ENCODE measurements around the gene EXOC1. TPM values are rescaled to one million over a fixed set of nuclear protein-coding genes. Genes with fewer than 3 reads are reported as not detected.

Gene EXOC1
- polyA plus RNA-seq, 1 donor (not counting 4 experiments of a cell fraction or from before 2014, with no cell fraction given): 32.4 TPM

DNA sequence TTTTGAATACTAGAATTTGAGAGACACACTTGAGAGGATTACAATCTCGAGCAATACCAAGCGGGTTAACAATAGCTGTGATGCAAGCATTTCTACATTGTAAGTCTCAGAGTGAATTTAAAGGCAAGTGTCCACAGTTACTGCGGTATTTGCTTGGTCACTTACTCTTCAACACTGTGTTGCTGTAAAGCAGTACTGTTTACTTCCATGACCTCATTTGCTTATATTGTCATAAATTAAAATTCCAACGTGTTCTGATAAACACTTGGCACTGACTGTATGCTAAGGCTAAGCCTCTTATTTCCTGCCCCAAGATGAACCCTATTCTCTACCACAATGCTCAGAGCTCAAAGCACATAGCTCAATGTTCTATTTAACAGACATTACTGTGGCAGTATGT is 22.7 kb upstream of the EXOC1 start:
- H3K9me3 ChIP-seq (ENCODE audit: control insufficient read depth, low read depth, low read length): no peaks in the 10 kb centered on the region
- H3K36me3 ChIP-seq (ENCODE audit: control insufficient read depth in 2 of 2, extremely low read depth in 1 of 2, insufficient read depth in 2 of 2, low read length in 2 of 2): no peaks in the 10 kb centered on the region
- no peaks in the 10 kb centered on the region for H3K4me1 ChIP-seq (ENCODE audit: control insufficient read depth, extremely low read depth, insufficient read depth, low read length)
- dilution Hi-C loops (cut with MboI; ENCODE audit: extremely low pct_ligation_motif_present, low sequenced_read_pairs): no loop called here
- TF ChIP-seq EZH2 (IDR thresholded peaks at IDR 0.05; ENCODE audit: low read length) (no peak), CTCF (optimal IDR thresholded peaks at IDR 0.05 in 1 of 3, IDR thresholded peaks at IDR 0.05 in 1 of 3, conservative IDR thresholded peaks at IDR 0.05 in 1 of 3; ENCODE audit: extremely low read depth in 1 of 3, insufficient read depth in 2 of 3, low read length in 3 of 3) (no peak)
- H4K20me1 ChIP-seq (ENCODE audit: control insufficient read depth, extremely low read depth, insufficient read depth, low read length): no peaks in the 10 kb centered on the region
- no peak overlapping the region for H3K9ac ChIP-seq (ENCODE audit: control insufficient read depth, extremely low read depth, insufficient read depth, low read length)
- H3K79me2 ChIP-seq (ENCODE audit: control insufficient read depth, insufficient read depth, low read length): no peaks in the 10 kb centered on the region
- H3K27me3 ChIP-seq (ENCODE audit: control insufficient read depth, extremely low read depth, insufficient read depth, low read length): peaks cover 4% of the 10 kb centered on the region
- no peak overlapping the region for H3K27ac ChIP-seq (ENCODE audit: control insufficient read depth, insufficient read depth, low read length)
- no peak for DNase-seq (ENCODE audit: low read depth, low spot score)
- H3K9me1 ChIP-seq (ENCODE audit: control insufficient read depth, extremely low read depth, insufficient read depth, low read length): no peaks in the 10 kb centered on the region
- no peak for FAIRE-seq
- no peak overlapping the region for H3K4me2 ChIP-seq (ENCODE audit: control insufficient read depth, extremely low read depth, insufficient read depth, low read depth, low read length)
- H2AFZ ChIP-seq (ENCODE audit: control insufficient read depth, low read length): no peak overlapping the region
- no peak overlapping the region for H3K4me3 ChIP-seq (ENCODE audit: control insufficient read depth in 2 of 3, extremely low read depth in 1 of 3, insufficient read depth in 2 of 3, low read depth in 1 of 3, low read length in 3 of 3)

DNA sequence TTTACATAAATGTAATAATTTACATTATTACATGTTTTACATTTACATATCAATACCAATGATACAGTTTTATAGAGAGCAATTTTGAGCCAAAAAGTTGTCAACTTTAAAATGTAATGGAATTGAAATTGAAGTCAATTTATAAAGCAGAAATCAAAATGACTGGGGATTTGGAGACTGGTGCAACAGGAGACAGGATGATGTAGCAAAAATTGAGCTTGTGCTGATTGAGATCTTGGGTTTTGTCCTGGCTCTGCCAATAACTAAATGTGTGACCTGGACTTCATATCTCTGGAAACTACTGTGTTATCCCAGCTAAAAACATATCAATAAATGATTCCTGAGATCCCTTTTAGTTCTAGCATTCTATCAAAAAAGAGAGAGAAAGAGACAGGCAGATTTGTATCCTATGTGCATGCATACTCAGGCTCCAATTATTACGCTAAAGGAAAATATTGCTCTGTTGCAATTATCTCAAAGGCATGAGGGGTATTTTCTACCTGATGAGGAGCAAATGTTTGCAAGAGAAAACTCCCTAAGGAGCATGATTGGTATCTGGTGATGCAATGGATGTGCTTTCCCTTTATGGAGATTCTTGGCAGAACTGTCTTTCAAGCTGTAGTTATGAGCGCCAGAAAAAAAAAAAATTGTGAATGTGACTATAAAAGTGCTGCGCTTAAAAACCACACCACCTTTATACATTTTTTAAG is 19.2 kb upstream of the EXOC1 start:
- Histone ChIP-seq H3K79me2 (ENCODE audit: control insufficient read depth, insufficient read depth, low read length) (no peaks in the 10 kb centered on the region), H3K27me3 (ENCODE audit: control insufficient read depth, extremely low read depth, insufficient read depth, low read length) (peaks cover 4% of the 10 kb centered on the region), H4K20me1 (ENCODE audit: control insufficient read depth, extremely low read depth, insufficient read depth, low read length) (no peaks in the 10 kb centered on the region), H3K36me3 (ENCODE audit: control insufficient read depth in 2 of 2, extremely low read depth in 1 of 2, insufficient read depth in 2 of 2, low read length in 2 of 2) (no peaks in the 10 kb centered on the region), H3K4me3 (ENCODE audit: control insufficient read depth in 2 of 3, extremely low read depth in 1 of 3, insufficient read depth in 2 of 3, low read depth in 1 of 3, low read length in 3 of 3) (no peak overlapping the region), H3K4me2 (ENCODE audit: control insufficient read depth, extremely low read depth, insufficient read depth, low read depth, low read length) (no peak overlapping the region), H3K9ac (ENCODE audit: control insufficient read depth, extremely low read depth, insufficient read depth, low read length) (no peak overlapping the region), H2AFZ (ENCODE audit: control insufficient read depth, low read length) (no peak overlapping the region), H3K9me3 (ENCODE audit: control insufficient read depth, low read depth, low read length) (no peaks in the 10 kb centered on the region), H3K27ac (ENCODE audit: control insufficient read depth, insufficient read depth, low read length) (no peak overlapping the region), H3K9me1 (ENCODE audit: control insufficient read depth, extremely low read depth, insufficient read depth, low read length) (no peaks in the 10 kb centered on the region), H3K4me1 (ENCODE audit: control insufficient read depth, extremely low read depth, insufficient read depth, low read length) (peaks cover 4% of the 10 kb centered on the region)
- dilution Hi-C loops (cut with MboI; ENCODE audit: extremely low pct_ligation_motif_present, low sequenced_read_pairs): no loop called here
- DNase-seq (ENCODE audit: low read depth, low spot score) (no peak), FAIRE-seq (no peak)
- TF ChIP-seq EZH2 (IDR thresholded peaks at IDR 0.05; ENCODE audit: low read length) (no peak), CTCF (optimal IDR thresholded peaks at IDR 0.05 in 1 of 3, IDR thresholded peaks at IDR 0.05 in 1 of 3, conservative IDR thresholded peaks at IDR 0.05 in 1 of 3; ENCODE audit: extremely low read depth in 1 of 3, insufficient read depth in 2 of 3, low read length in 3 of 3) (no peak)
